ENCODE results near the gene SYT15. TPM values are rescaled to one million over a fixed set of nuclear protein-coding genes. Genes with fewer than 3 reads are reported as not detected.

The SYT15 gene
- total and polyA plus RNA-seq, 10 of the 15 experiments (the other 5 are each of a cell fraction or from before 2014, with no cell fraction given), result 0.03 to 0.67 (median 0.15) TPM

GRCh38 chr10:46536781-46537180 lies 42.1 kb upstream of the SYT15 start:
- Histone ChIP-seq H3K9ac (ENCODE audit: control insufficient read depth, insufficient read depth, low read length) (no peak overlapping the region), H3K4me2 (ENCODE audit: control insufficient read depth, insufficient read depth) (no peak overlapping the region), H3K27me3 (replicated peaks in 1 of 2; ENCODE audit: control insufficient read depth in 2 of 2, insufficient read depth in 2 of 2, low read length in 1 of 2) (0 out of 4 replicates have a peak, but pooled peaks cover 0 to 2% of the 10 kb centered on the region in 2 experiments), H3K4me1 (ENCODE audit: control insufficient read depth, insufficient read depth, low read length) (no peaks in the 10 kb centered on the region), H3K79me2 (ENCODE audit: control insufficient read depth, insufficient read depth, low read length) (no peaks in the 10 kb centered on the region), H3K27ac (ENCODE audit: control insufficient read depth, insufficient read depth) (no peak overlapping the region), H3K9me3 (replicated peaks; ENCODE audit: control insufficient read depth, insufficient read depth, low read length) (no peaks in the 10 kb centered on the region), H3K36me3 (ENCODE audit: control insufficient read depth in 2 of 2, insufficient read depth in 2 of 2, low read length in 1 of 2) (no peaks in the 10 kb centered on the region), H3K4me3 (no peak overlapping the region), H4K20me1 (ENCODE audit: control insufficient read depth, insufficient read depth) (no peaks in the 10 kb centered on the region), H2AFZ (ENCODE audit: control insufficient read depth, low read depth, low read length) (no peak overlapping the region)
- POLR2A ChIA-PET, result no interaction called here
- in situ Hi-C loops (cut with MboI), result no loop called here
- ATAC-seq (no peak), FAIRE-seq (no peak), DNase-seq (ENCODE audit: low read depth, low spot score) (no peak)
- CTCF ChIA-PET, result no interaction called here
- 19% methylated on average over 5 of the region's 5 CpGs for WGBS (ENCODE audit: insufficient coverage, insufficient replicate concordance, low lambda C conversion rate, missing lambda C conversion rate)
- BruUV-seq (replicated peaks), result no TSS peak
- intact Hi-C loops (cut with micrococcal nuclease; ENCODE audit: unreplicated experiment), result no loop called here
- RAD21 ChIA-PET (ENCODE audit: unreplicated experiment), result no interaction called here
- SMC1A ChIA-PET (ENCODE audit: uncharacterized antibody, unreplicated experiment), result no interaction called here
- TF ChIP-seq TBL1XR1 (IDR thresholded peaks at IDR 0.05; ENCODE audit: low read depth, low read length), result no peak
- TF ChIP-seq MXI1 (IDR thresholded peaks at IDR 0.05; ENCODE audit: low read depth, low read length), result no peak
- TF ChIP-seq KDM1A (IDR thresholded peaks at IDR 0.05; ENCODE audit: borderline replicate concordance), result no peak
- TF ChIP-seq, protein P1, sequence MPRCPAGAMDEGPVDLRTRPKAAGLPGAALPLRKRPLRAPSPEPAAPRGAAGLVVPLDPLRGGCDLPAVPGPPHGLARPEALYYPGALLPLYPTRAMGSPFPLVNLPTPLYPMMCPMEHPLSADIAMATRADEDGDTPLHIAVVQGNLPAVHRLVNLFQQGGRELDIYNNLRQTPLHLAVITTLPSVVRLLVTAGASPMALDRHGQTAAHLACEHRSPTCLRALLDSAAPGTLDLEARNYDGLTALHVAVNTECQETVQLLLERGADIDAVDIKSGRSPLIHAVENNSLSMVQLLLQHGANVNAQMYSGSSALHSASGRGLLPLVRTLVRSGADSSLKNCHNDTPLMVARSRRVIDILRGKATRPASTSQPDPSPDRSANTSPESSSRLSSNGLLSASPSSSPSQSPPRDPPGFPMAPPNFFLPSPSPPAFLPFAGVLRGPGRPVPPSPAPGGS (IDR thresholded peaks at IDR 0.05; ENCODE audit: borderline replicate concordance, insufficient read depth, low read depth, low read length, poor library complexity, severe bottlenecking), result no peak
- TF ChIP-seq RBBP5 (conservative IDR thresholded peaks at IDR 0.05), result no peak
- no peak for TF ChIP-seq RELA (IDR thresholded peaks at IDR 0.05; ENCODE audit: borderline replicate concordance, partially characterized antibody)
- no peak for TF ChIP-seq ZNF217 (IDR thresholded peaks at IDR 0.05)
- TF ChIP-seq, protein P2, sequence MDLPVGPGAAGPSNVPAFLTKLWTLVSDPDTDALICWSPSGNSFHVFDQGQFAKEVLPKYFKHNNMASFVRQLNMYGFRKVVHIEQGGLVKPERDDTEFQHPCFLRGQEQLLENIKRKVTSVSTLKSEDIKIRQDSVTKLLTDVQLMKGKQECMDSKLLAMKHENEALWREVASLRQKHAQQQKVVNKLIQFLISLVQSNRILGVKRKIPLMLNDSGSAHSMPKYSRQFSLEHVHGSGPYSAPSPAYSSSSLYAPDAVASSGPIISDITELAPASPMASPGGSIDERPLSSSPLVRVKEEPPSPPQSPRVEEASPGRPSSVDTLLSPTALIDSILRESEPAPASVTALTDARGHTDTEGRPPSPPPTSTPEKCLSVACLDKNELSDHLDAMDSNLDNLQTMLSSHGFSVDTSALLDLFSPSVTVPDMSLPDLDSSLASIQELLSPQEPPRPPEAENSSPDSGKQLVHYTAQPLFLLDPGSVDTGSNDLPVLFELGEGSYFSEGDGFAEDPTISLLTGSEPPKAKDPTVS (IDR thresholded peaks at IDR 0.05; ENCODE audit: low read depth, low read length), result no peak
- TF ChIP-seq, protein P3, sequence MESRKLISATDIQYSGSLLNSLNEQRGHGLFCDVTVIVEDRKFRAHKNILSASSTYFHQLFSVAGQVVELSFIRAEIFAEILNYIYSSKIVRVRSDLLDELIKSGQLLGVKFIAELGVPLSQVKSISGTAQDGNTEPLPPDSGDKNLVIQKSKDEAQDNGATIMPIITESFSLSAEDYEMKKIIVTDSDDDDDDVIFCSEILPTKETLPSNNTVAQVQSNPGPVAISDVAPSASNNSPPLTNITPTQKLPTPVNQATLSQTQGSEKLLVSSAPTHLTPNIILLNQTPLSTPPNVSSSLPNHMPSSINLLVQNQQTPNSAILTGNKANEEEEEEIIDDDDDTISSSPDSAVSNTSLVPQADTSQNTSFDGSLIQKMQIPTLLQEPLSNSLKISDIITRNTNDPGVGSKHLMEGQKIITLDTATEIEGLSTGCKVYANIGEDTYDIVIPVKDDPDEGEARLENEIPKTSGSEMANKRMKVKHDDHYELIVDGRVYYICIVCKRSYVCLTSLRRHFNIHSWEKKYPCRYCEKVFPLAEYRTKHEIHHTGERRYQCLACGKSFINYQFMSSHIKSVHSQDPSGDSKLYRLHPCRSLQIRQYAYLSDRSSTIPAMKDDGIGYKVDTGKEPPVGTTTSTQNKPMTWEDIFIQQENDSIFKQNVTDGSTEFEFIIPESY (IDR thresholded peaks at IDR 0.05), result no peak
- TF ChIP-seq, protein P4, sequence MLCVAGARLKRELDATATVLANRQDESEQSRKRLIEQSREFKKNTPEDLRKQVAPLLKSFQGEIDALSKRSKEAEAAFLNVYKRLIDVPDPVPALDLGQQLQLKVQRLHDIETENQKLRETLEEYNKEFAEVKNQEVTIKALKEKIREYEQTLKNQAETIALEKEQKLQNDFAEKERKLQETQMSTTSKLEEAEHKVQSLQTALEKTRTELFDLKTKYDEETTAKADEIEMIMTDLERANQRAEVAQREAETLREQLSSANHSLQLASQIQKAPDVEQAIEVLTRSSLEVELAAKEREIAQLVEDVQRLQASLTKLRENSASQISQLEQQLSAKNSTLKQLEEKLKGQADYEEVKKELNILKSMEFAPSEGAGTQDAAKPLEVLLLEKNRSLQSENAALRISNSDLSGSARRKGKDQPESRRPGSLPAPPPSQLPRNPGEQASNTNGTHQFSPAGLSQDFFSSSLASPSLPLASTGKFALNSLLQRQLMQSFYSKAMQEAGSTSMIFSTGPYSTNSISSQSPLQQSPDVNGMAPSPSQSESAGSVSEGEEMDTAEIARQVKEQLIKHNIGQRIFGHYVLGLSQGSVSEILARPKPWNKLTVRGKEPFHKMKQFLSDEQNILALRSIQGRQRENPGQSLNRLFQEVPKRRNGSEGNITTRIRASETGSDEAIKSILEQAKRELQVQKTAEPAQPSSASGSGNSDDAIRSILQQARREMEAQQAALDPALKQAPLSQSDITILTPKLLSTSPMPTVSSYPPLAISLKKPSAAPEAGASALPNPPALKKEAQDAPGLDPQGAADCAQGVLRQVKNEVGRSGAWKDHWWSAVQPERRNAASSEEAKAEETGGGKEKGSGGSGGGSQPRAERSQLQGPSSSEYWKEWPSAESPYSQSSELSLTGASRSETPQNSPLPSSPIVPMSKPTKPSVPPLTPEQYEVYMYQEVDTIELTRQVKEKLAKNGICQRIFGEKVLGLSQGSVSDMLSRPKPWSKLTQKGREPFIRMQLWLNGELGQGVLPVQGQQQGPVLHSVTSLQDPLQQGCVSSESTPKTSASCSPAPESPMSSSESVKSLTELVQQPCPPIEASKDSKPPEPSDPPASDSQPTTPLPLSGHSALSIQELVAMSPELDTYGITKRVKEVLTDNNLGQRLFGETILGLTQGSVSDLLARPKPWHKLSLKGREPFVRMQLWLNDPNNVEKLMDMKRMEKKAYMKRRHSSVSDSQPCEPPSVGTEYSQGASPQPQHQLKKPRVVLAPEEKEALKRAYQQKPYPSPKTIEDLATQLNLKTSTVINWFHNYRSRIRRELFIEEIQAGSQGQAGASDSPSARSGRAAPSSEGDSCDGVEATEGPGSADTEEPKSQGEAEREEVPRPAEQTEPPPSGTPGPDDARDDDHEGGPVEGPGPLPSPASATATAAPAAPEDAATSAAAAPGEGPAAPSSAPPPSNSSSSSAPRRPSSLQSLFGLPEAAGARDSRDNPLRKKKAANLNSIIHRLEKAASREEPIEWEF (IDR thresholded peaks at IDR 0.05; ENCODE audit: insufficient replicate concordance, low read depth, low read length), result no peak
- no peak for TF ChIP-seq BACH1 (IDR thresholded peaks at IDR 0.05; ENCODE audit: borderline replicate concordance)
- no peak for TF ChIP-seq PKNOX1 (IDR thresholded peaks at IDR 0.05)
